Adrenal gland (tissue), 19 donors: ENCODE results near the gene TAF11L5. TPM values are rescaled to one million over a fixed set of nuclear protein-coding genes. Genes with fewer than 3 reads are reported as not detected.
"Not testable (repeated sequence)": the region's sequence is repeated elsewhere in the genome, so short reads cannot be mapped to it uniquely, and the experiment has no call there.

Experiments
- DNase-seq, 7 donors: peaks; one replicate each; pipeline ENCODE4 v3.0.0-alpha.2; 2019 to 2020
- H3K27ac ChIP-seq, 5 donors: fragments of 200-600 bp; sonication (generic) in 4 of 5; 1 replicate in 3 of 5; 2 replicates in 2 of 5; pipeline versions ENCODE4 v1.5.1 to v1.8.0; 2016 to 2020; ENCODE audit warnings: mild to moderate bottlenecking in 1 of 5
- H3K27me3 ChIP-seq: fragments of 200-600 bp; 2 replicates; pipeline ENCODE4 v1.8.0; 2021
- H3K36me3 ChIP-seq, 2 donors: fragments of 200-600 bp; replicated peaks in 1 of 2; 1 replicate in 1 of 2; 2 replicates in 1 of 2; pipeline versions ENCODE4 v1.5.1 to v1.8.0; 2018 to 2022
- H3K4me1 ChIP-seq, 2 donors: fragments of 200-600 bp; replicated peaks in 1 of 2; 1 replicate in 1 of 2; 2 replicates in 1 of 2; pipeline versions ENCODE4 v1.5.1 to v1.8.0; 2018 to 2021
- H3K4me3 ChIP-seq, 4 donors: fragments of 200-600 bp; sonication (generic) in 3 of 4; one replicate each; pipeline ENCODE4 v1.5.1; 2016 to 2018
- H3K9me3 ChIP-seq, 3 donors: fragments of 200-600 bp; sonication (generic) in 1 of 3; replicated peaks in 1 of 3; 1 replicate in 2 of 3; 2 replicates in 1 of 3; pipeline versions ENCODE4 v1.5.1 to v1.8.0; 2016 to 2021
- CTCF ChIP-seq, 6 experiments: fragments of 450-650 bp in 4 of 6; fragments of 200-600 bp in 2 of 6; sonication (generic) in 1 of 6; IDR thresholded peaks; 1 replicate in 5 of 6; 2 replicates in 1 of 6; pipeline versions ENCODE4 v1.5.1 to v1.8.0; 2016 to 2021; ENCODE audit warnings: antibody characterized with exemption in 6 of 6, mild to moderate bottlenecking in 2 of 6, moderate library complexity in 1 of 6
- POLR2A ChIP-seq, 2 donors: fragments of 450-650 bp; IDR thresholded peaks; one replicate each; pipeline ENCODE4 v1.6.1; 2017; ENCODE audit warnings: antibody characterized with exemption in 2 of 2, mild to moderate bottlenecking in 2 of 2, moderate library complexity in 1 of 2
- WGBS, 4 donors: extraction: QIAGEN DNeasy Blood & Tissue Kit in 2 of 4; methylation state at CpG; one replicate each; pipeline versions ENCODE4 v1.1.5 to v1.1.7; 2013 to 2017; 5-methylcytosine and 5-hydroxymethylcytosine counted together
- intact Hi-C, 2 donors: fragments of 100-400 bp; cut with DNase I; formaldehyde crosslinking; loops; one replicate each; pipeline versions ENCODE4 v1.14.1 to v1.15.0; 2022 to 2023
- long read RNA-seq, 10 donors: library from polyadenylated mRNA in 3 of 10; unstranded in 2 of 10; stranded (forward) in 1 of 10; transcript quantifications; one replicate each; pipeline ENCODE4 v2.0.0 and lab custom pipeline, GENCODE V29; 2021 to 2026
- polyA plus RNA-seq, 3 donors: library from polyadenylated mRNA; stranded (reverse); fragments of 200-250 nt in 2 of 3; fragments of 350-450 nt in 1 of 3; fragmentation: Illumina TruSeq in 1 of 3; extraction: RNeasy Lipid Tissue Mini Kit (QIAGEN cat#74804) in 1 of 3; gene quantifications; one replicate each; pipeline ENCODE4 v1.2.3, GENCODE V29; 2013 to 2014
- total RNA-seq, 9 donors: library from RNA; depleted of rRNA in 4 of 9; stranded (reverse); fragments of >200 nt in 4 of 9; fragments of 120-200 nt in 1 of 9; fragmentation: NEBNext Ultra II Directional in 1 of 9; extraction: Animal tissue kit (Norgen Biotek cat#: 25700) in 1 of 9; gene quantifications; one replicate each; pipeline versions ENCODE4 v1.1.0 to v1.2.4, GENCODE V29; 2013 to 2023
- donor health status: healthy with polysubstance abuse.
- donor health status: Bipolar disorder and iron deficiency.
- donor health status: DM: yes; HTN: yes; CAD: no.
- donor health status: DM: no; HTN: no; CAD: no.
- donor health status: DM: no; HTN: no; CAD: no.
- donor health status: DM: yes; HTN: yes; CAD: no.

The TAF11L5 gene
- not detected for total RNA-seq
- not detected for polyA plus RNA-seq
- long read RNA-seq, donor 1 = 0 reads
- long read RNA-seq, donor 2 = 0 reads
- long read RNA-seq, donor 3 = 0 reads
- long read RNA-seq, donor 4 = 0 reads
- long read RNA-seq, donor 5 = 0 reads
- long read RNA-seq, donor 6 = 0 reads
- long read RNA-seq, donor 7 = 0 reads
- long read RNA-seq, donor 8 = 0 reads
- long read RNA-seq, donor 9 = 0 reads
- long read RNA-seq, donor 10 = 0 reads

- H3K36me3 ChIP-seq, H3K27ac ChIP-seq, H3K9me3 ChIP-seq, H3K4me3 ChIP-seq, H3K27me3 ChIP-seq, H3K4me1 ChIP-seq, DNase-seq, intact Hi-C loops: not testable (repeated sequence)
- WGBS, 4 donors = no CpG with 5 or more reads among the region's 15 CpGs
These were observed at the start of gene TAF11L5 for GRCh38 chr5:17524935-17525334. Gene TAF11L5, plus strand, starts transcription at chr5:17525235.

GRCh38 chr5:17477043-17477442 lies 48.0 kb upstream of the TAF11L5 start:
- Histone ChIP-seq H3K9me3 (no peaks in the 10 kb centered on the region), H3K4me1 (no peaks in the 10 kb centered on the region), H3K36me3 (no peaks in the 10 kb centered on the region), H3K4me3 (no peak overlapping the region), H3K27ac (no peak overlapping the region), H3K27me3 (no peaks in the 10 kb centered on the region)
- intact Hi-C loops = no loop called here
- TF ChIP-seq POLR2A (IDR thresholded peaks at IDR 0.05) = no peak
- no peak for TF ChIP-seq CTCF (IDR thresholded peaks at IDR 0.05)
- 73 to 78% (median 76%) methylated on average over 3 of the region's 3 CpGs for WGBS, 4 donors
- no peak for DNase-seq

GRCh38 chr5:17477573-17478265 lies 47.3 kb upstream of the TAF11L5 start:
- no peak for DNase-seq
- TF ChIP-seq POLR2A (IDR thresholded peaks at IDR 0.05) (no peak), CTCF (IDR thresholded peaks at IDR 0.05) (no peak)
- Histone ChIP-seq H3K9me3 (no peaks in the 10 kb centered on the region), H3K4me1 (no peaks in the 10 kb centered on the region), H3K36me3 (no peaks in the 10 kb centered on the region), H3K27me3 (no peaks in the 10 kb centered on the region), H3K4me3 (no peak overlapping the region), H3K27ac (no peak overlapping the region)
- 62 to 83% (median 66%) methylated on average over 7 of the region's 7 CpGs for WGBS, 4 donors
- intact Hi-C loops = no loop called here

- DNase-seq = no peak
- TF ChIP-seq CTCF (IDR thresholded peaks at IDR 0.05) = no peak
- no peak for TF ChIP-seq POLR2A (IDR thresholded peaks at IDR 0.05)
- Histone ChIP-seq H3K27me3 (no peaks in the 10 kb centered on the region), H3K4me1 (no peaks in the 10 kb centered on the region), H3K9me3 (no peaks in the 10 kb centered on the region), H3K36me3 (no peaks in the 10 kb centered on the region), H3K4me3 (no peak overlapping the region), H3K27ac (no peak overlapping the region)
- intact Hi-C loops = no loop called here
- 68 to 77% (median 74%) methylated on average over 4 of the region's 4 CpGs for WGBS, 4 donors
These were observed 43.7 kb upstream of the TAF11L5 start for GRCh38 chr5:17481378-17481777.

GRCh38 chr5:17482790-17483189 lies 42.2 kb upstream of the TAF11L5 start:
- Histone ChIP-seq H3K27ac (no peak overlapping the region), H3K27me3 (no peaks in the 10 kb centered on the region), H3K4me1 (no peaks in the 10 kb centered on the region), H3K9me3 (no peaks in the 10 kb centered on the region), H3K4me3 (no peak overlapping the region), H3K36me3 (no peaks in the 10 kb centered on the region)
- no peak for DNase-seq
- intact Hi-C loops = no loop called here
- 67 to 77% (median 72%) methylated on average over 2 of the region's 2 CpGs for WGBS, 4 donors
- TF ChIP-seq POLR2A (IDR thresholded peaks at IDR 0.05) (no peak), CTCF (IDR thresholded peaks at IDR 0.05) (no peak)

GRCh38 chr5:17486464-17487173 lies 38.4 kb upstream of the TAF11L5 start:
- intact Hi-C loops, DNase-seq, H3K27me3 ChIP-seq, H3K36me3 ChIP-seq, H3K9me3 ChIP-seq, H3K4me3 ChIP-seq, H3K27ac ChIP-seq, H3K4me1 ChIP-seq: not testable (repeated sequence)
- 82 to 86% (median 85%) methylated on average over 10 of the region's 10 CpGs for WGBS, 4 donors
